Right renal pelvis (tissue), 4 donors: ENCODE results near the gene ZCCHC4. TPM values are rescaled to one million over a fixed set of nuclear protein-coding genes. Genes with fewer than 3 reads are reported as not detected.
A peak's percentile ranks its signal among the peaks of the same experiment; 100 is the strongest.
"Not testable (repeated sequence)": the region's sequence is repeated elsewhere in the genome, so short reads cannot be mapped to it uniquely, and the experiment has no call there.

Experiments
- DNase-seq, 4 donors: peaks; one replicate each; pipeline ENCODE4 v3.0.0-alpha.2; 2013; ENCODE audit warnings: low read depth in 4 of 4, low spot score in 3 of 4, missing footprints in 1 of 4
- polyA plus RNA-seq, 4 donors: library from polyadenylated mRNA; unstranded; fragments of 120-200 nt; gene quantifications; one replicate each; pipeline ENCODE4 v1.2.1, GENCODE V29; 2013; ENCODE audit not compliant: insufficient read length in 4 of 4

Gene ZCCHC4
- polyA plus RNA-seq, 4 donors: 10.7 to 14.5 (median 12.8) TPM

GRCh38 chr4:25370242-25370641, 57.7 kb downstream of the ZCCHC4 start:
- no peak for DNase-seq

- DNase-seq: not testable (repeated sequence)
These were observed 60.0 kb downstream of the ZCCHC4 start for GRCh38 chr4:25372549-25372948.

DNA sequence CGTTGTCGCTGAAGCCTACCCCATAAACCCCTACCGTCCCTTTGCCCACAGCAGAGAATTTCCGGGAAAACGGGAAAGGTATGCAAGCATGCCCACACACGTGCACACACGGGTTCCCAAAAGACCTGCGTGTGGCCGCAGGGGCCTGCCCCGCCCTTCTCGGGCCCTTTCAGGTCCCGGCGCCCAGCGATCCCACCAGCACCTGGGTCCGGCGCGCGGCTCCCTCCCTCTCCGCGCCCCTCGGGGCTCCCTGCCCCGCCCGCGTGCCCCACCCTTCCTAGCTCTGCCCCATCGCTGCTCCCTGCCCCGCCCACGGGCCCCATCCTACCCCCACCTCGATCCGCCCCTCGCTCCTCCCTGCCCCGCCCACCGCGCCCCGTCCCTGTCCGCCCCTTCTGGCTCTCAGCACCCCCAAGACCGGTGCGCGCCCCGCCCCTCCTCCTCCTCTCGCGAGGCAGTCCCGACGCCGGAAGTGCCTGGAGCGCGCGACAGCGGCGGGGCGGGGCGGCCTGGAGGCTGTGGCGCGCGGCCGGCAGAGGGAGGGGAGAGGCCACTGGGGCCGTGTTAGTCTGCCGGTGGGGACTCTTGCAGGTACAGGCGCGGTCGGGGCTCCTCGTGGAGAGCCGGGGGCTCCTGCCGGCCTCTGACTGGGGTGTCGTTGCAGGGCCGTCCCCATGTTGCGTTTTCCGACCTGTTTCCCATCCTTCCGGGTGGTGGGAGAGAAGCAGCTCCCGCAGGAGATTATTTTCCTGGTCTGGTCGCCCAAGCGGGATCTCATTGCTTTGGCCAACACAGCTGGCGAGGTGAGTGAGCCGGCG, 64.4 kb downstream of the ZCCHC4 start, which contains the start of gene ANAPC4:
Gene ANAPC4 (plus strand): TSS at position 510 of the 818 bp plus-strand sequence. CDS start 165 bp downstream, at position 675.
- peak; percentile 70 to 79 (median 76) for DNase-seq

- no peak for DNase-seq
These were observed 65.2 kb downstream of the ZCCHC4 start for GRCh38 chr4:25377572-25378436.

GRCh38 chr4:25378437-25378743, 65.8 kb downstream of the ZCCHC4 start:
- DNase-seq: no peak

GRCh38 chr4:25379591-25379990, 67.0 kb downstream of the ZCCHC4 start:
- DNase-seq: no peak

- no peak for DNase-seq
These were observed 71.1 kb downstream of the ZCCHC4 start for GRCh38 chr4:25383647-25384046.

DNA sequence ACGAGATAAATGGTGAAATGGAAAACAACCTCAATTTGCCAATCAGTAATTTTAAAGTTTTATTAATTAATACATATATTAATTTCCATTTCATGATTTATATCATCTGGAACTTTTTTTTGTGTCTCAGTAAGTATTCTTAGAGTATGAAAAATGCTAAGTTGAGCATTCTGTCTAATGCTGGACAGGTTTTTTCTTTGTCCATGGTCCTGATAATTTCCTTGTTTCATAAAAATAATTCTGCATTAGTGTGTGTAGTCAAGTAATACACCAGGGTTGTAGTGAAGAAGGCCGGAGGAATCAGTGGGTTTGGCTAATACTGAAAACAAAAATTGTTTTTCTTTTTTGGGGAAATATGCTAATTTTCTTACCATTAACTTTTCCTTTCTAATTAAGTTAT, 74.4 kb downstream of the ZCCHC4 start:
- no peak for DNase-seq

DNA sequence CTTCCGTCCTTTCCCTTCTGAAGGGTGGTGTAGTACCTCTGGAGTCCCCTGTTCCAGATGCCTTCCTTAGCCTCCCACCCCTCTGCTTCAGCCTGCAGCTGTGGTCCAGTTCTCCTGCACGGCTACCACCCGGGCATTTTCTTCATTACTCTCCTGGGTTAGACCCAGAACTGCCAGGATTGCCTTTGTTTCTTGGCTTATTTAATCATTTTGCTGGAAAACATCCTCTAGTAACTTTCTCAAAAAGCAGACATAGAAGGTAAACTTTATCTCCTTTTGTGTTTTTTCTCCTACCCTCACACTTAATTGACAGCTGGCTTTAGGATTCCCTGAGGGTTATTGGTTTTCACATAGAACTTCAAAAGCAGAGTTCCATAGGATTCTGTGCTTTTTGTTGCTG, 84.7 kb downstream of the ZCCHC4 start:
- DNase-seq: no peak

- no peak for DNase-seq
These were observed 86.9 kb downstream of the ZCCHC4 start for GRCh38 chr4:25399510-25399909.

GRCh38 chr4:25401066-25401465, 88.5 kb downstream of the ZCCHC4 start:
- no peak for DNase-seq

- no peak for DNase-seq
These were observed 89.9 kb downstream of the ZCCHC4 start for GRCh38 chr4:25402521-25402920.

- no peak for DNase-seq
These were observed 91.1 kb downstream of the ZCCHC4 start for GRCh38 chr4:25403699-25404098.

GRCh38 chr4:25405453-25405852, 92.9 kb downstream of the ZCCHC4 start:
- DNase-seq: no peak

DNA sequence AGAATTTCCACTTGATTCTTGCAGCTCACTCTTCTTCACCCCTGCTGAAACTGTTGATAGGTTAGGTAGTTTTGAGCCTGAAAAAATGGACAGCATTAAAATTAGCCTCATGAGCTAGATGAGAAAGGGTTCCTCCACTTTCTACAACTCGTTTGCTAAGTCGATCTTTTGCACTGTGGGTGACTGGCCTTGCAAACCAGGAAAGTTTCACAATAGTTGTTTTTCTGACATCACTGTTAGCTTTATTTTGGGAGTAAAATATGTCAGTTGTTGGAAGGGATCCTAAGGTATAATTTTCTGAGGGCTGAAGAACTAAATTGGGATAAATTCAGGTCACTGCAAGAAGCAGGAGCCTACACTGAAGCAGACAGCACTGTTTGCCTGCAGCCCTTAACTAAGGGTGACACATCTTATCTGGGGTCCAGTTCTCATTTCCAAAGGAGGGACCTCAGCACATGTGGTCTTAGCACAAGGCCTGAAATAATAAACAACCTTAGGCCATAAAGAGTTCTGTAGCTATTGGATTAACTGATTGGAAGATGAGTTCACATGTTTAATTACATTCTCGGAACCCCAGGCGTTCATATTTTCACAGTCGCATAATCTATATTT, 93.6 kb downstream of the ZCCHC4 start:
- DNase-seq: no peak

GRCh38 chr4:25410820-25411529, 98.4 kb downstream of the ZCCHC4 start:
- no peak for DNase-seq

DNA sequence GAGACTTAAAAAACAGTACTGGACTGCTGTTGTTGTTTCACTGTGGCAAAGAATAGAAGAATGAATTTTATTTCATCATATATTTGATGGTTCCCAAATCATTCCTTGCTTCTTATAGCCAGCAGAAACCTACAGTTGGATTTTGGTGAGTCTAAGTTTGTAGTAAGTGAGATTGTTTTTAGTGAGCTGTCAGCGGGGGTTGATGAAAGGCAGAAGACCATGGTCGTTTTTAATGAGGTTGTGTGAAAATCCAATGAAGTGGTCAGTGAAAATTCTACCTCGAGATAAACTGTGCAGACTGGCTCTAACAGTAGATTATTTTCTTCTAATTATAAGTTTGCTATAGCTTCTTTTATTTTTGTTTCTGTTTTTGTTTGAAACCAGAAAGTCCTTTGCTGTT, 100.7 kb downstream of the ZCCHC4 start:
- no peak for DNase-seq

GRCh38 chr4:25417014-25417413, 104.4 kb downstream of the ZCCHC4 start:
- DNase-seq: no peak
